ENCODE results near the gene CRYBG1.

The CRYBG1 gene

DNA sequence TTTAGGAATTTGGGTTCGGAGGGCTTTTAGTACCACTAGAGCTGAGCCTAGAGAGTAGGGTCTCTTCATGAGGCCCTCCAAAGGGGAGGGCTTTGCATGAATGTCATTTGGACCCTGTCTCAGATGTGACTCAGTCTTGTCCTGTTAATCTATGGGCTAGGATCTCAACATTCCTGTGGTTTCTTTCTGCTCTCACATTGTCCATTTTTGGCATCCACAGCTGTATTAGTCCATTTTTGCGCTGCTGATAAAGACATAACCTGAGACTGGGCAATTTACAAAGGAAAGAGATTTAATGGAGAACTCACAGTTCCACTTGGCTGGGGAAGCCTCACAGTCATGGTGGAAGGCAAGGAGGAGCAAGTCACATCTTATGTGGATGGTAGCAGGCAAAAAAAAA, 61.0 kb downstream of the CRYBG1 start:
- no peak for DNase-seq (ENCODE audit: low read depth)
- no peak overlapping the region for H3K4me3 ChIP-seq (ENCODE audit: low read length)
- TF ChIP-seq, protein P1, sequence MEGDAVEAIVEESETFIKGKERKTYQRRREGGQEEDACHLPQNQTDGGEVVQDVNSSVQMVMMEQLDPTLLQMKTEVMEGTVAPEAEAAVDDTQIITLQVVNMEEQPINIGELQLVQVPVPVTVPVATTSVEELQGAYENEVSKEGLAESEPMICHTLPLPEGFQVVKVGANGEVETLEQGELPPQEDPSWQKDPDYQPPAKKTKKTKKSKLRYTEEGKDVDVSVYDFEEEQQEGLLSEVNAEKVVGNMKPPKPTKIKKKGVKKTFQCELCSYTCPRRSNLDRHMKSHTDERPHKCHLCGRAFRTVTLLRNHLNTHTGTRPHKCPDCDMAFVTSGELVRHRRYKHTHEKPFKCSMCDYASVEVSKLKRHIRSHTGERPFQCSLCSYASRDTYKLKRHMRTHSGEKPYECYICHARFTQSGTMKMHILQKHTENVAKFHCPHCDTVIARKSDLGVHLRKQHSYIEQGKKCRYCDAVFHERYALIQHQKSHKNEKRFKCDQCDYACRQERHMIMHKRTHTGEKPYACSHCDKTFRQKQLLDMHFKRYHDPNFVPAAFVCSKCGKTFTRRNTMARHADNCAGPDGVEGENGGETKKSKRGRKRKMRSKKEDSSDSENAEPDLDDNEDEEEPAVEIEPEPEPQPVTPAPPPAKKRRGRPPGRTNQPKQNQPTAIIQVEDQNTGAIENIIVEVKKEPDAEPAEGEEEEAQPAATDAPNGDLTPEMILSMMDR (conservative IDR thresholded peaks at IDR 0.05; ENCODE audit: low read length), result no peak

GRCh38 chr6:106422534-106422933, 62.0 kb downstream of the CRYBG1 start:
- TF ChIP-seq, protein P1 (conservative IDR thresholded peaks at IDR 0.05; ENCODE audit: low read length), result no peak
- no peak overlapping the region for H3K4me3 ChIP-seq (ENCODE audit: low read length)
- DNase-seq (ENCODE audit: low read depth), result no peak

GRCh38 chr6:106425382-106425781, 64.9 kb downstream of the CRYBG1 start:
- H3K4me3 ChIP-seq (ENCODE audit: low read length), result no peak overlapping the region
- DNase-seq (ENCODE audit: low read depth), result no peak
- TF ChIP-seq, protein P1 (conservative IDR thresholded peaks at IDR 0.05; ENCODE audit: low read length), result no peak

DNA sequence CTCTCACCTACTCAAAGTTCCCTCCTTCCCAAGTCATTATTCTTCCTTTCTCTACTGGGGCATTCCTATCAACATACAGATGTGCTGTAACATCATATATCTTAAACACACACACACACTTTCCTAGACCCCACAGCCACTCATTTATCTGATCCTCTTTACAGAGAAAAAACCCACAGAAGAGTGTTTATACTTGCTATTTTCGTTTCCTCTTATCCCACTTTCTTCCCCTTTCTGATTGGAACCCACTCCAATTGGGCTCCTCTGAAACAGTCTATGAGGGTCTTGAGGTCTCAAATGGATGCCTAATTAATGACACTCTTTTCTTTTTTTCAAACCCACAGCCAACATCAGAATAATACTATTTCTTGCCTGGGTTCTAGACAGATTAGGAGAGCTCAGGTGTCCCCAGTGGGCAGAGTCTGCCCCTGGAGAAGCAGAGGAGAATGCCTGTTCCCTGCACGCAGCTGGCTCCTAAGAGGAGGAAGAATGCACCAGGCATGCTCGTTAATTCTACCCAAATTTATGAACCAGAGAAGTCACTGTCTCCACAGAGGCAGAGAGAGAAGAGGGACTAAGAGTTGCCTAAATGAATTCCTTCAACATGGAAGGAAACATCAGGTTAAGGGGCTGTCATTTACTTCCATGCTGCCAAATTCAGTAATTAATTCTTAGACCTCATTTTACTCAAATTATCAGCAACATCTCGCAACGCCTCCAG, 65.9 kb downstream of the CRYBG1 start:
- no peak for DNase-seq (ENCODE audit: low read depth)
- no peak overlapping the region for H3K4me3 ChIP-seq (ENCODE audit: low read length)
- TF ChIP-seq, protein P1 (conservative IDR thresholded peaks at IDR 0.05; ENCODE audit: low read length), result no peak

- TF ChIP-seq, protein P1 (conservative IDR thresholded peaks at IDR 0.05; ENCODE audit: low read length), result no peak
- DNase-seq (ENCODE audit: low read depth), result no peak
Measured at GRCh38 chr6:106430466-106430865, 69.9 kb downstream of the CRYBG1 start.

DNA sequence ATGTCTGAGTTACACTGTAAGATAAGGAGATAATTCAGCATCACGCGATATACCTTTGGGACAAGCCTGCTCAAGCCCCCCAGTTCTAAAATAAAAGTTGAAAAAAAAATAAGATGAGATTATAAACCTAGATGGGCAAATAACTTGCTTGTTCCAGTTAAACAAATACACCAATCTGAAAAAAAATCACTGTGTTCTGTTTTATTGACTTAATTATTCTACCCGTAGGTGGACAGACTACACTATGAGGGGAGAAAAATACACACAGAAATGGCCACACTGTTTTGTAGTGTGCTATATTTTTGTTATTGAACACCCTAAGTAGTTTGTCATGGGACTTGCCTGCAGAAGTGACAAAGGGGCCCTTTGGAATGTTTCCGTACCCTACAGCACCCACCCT, 70.9 kb downstream of the CRYBG1 start:
- H3K4me3 ChIP-seq (ENCODE audit: low read length), result no peak overlapping the region
- TF ChIP-seq, protein P1 (conservative IDR thresholded peaks at IDR 0.05; ENCODE audit: low read length), result no peak
- DNase-seq (ENCODE audit: low read depth), result no peak

More at GRCh38 chr6:106430466-106430865, 69.9 kb downstream of the CRYBG1 start:
- no peak overlapping the region for H3K4me3 ChIP-seq (ENCODE audit: low read length)

DNA sequence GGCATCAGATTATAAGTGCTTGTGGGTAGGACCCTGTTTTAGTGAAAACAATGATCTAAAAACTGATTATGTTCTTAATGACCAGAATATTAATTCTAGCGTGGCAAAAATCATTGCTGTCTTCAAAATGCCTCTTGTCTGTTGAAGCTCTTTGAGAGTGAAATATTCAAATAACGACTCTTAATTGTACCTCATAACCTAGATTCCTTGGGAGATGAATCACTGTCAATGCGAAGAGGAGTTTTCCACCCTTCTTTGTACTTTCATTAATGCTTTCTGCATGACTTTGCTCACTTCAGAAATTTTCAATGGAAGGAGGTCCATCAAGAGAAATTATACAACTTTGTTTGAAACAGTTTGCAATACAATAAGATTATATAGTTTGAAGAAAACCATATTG, 71.5 kb downstream of the CRYBG1 start:
- H3K4me3 ChIP-seq (ENCODE audit: low read length), result no peak overlapping the region
- no peak for DNase-seq (ENCODE audit: low read depth)
- TF ChIP-seq, protein P1 (conservative IDR thresholded peaks at IDR 0.05; ENCODE audit: low read length), result no peak
